Measurements from ENCODE around the gene DLGAP5.

DLGAP5 gene

DNA sequence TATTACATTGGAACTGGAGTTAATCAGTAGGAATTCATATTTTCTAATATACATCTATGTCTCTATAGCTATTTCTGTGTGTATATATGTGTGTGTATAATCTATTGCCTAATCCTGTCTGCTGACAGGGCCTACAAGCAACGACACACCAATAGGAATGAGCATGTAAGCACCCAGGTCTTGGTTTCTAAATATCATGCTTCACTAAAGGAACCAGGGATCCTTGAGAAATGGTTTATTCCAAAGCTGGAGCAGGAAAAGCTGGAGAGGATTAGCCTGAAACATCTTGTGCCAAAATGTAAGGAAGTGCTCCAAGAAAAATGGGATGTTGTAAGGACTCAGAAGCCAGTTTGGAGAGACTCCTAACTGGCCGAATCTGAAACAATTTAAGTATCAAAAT is 91.6 kb downstream of the DLGAP5 start:
- no peak for TF ChIP-seq CTCF (conservative IDR thresholded peaks at IDR 0.05)
- no peak overlapping the region for H3K27ac ChIP-seq

DNA sequence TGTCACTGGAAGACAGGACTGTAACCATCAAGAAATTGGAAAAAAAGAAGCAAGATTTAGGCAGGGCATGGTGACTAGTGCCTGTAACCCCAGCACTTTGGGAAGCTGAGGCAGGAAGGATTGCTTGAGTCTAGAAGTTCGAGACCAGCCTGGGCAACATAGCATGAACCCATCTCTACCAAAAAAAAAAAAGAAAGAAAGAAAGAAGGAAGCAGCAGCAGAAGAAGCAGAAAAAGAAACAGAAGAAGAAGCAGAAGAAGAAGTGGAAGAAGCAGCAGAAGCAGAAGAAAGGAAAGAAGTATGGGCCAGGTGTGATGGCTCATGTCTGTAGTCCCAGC is 92.9 kb downstream of the DLGAP5 start:
- no peak overlapping the region for H3K27ac ChIP-seq

More for the DNA sequence above, 92.9 kb downstream of the DLGAP5 start:
- no peak for TF ChIP-seq CTCF (conservative IDR thresholded peaks at IDR 0.05)

All from VCaP (cell line).